ENCODE measurements around the gene DUSP14. TPM values are rescaled to one million over a fixed set of nuclear protein-coding genes. Genes with fewer than 3 reads are reported as not detected.

DUSP14 gene
- total RNA-seq, 1 experiment from 2014 or later, result 86.9 TPM

DNA sequence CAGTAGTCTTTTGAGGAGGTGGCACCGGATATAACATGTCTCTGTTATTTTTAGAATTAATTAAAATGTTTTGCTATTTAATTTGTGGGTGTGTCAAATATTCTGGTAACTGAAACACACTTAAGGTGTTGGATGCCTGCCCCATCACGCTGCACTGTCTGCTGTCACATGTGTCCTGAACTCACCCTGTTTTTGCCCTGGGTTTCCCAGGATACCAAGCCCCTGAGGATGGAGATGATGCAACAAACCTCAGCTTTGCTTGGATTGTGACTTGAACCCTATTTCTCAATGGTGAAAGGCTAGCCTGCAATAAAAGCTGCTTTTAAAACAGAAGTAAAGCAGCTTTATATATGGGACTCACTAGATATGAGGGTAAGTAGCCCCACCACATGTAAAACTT is 11.5 kb upstream of the DUSP14 start:
- Histone ChIP-seq H3K27me3 (no peaks in the 10 kb centered on the region), H3K36me3 (peaks cover 60% of the 10 kb centered on the region), H3K9me3 (no peaks in the 10 kb centered on the region), H3K4me3 (no peak overlapping the region)
- DNase-seq, result no peak

DNA sequence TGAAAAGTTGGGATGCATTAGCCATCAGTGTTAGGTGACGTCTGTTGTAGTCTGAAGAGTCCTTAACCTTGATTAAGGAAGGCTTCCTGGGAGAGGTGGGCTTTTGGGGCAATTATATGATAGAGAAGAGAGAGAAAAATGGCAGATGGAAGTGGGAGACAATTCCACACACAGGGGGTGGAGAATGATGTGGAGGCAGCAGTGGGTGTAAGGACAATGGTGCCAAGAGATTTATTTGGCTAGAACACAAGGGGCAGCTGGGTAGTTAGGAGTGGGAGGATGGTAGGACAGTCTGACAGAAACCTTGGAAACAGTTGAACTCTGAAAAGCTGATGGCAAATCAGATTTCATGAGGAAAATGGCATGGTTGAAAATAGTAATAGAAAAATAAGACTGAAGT is 10.7 kb upstream of the DUSP14 start:
- Histone ChIP-seq H3K27me3 (no peaks in the 10 kb centered on the region), H3K9me3 (no peaks in the 10 kb centered on the region), H3K36me3 (peaks cover 54% of the 10 kb centered on the region), H3K4me3 (no peak overlapping the region)
- no peak for DNase-seq

GRCh38 chr17:37480427-37480826 is 9.3 kb upstream of the DUSP14 start:
- no peak for DNase-seq
- Histone ChIP-seq H3K9me3 (no peaks in the 10 kb centered on the region), H3K4me3 (no peak overlapping the region), H3K36me3 (peaks cover 42% of the 10 kb centered on the region), H3K27me3 (no peaks in the 10 kb centered on the region)

- no peak for DNase-seq
- H3K36me3 ChIP-seq, result peaks cover 35% of the 10 kb centered on the region
- H3K4me3 ChIP-seq, result no peak overlapping the region
- no peaks in the 10 kb centered on the region for H3K9me3 ChIP-seq
- no peaks in the 10 kb centered on the region for H3K27me3 ChIP-seq
Measured at GRCh38 chr17:37481001-37481665, 8.6 kb upstream of the DUSP14 start.

- no peaks in the 10 kb centered on the region for H3K9me3 ChIP-seq
- peaks cover 14% of the 10 kb centered on the region for H3K36me3 ChIP-seq
- H3K27me3 ChIP-seq, result no peaks in the 10 kb centered on the region
- H3K4me3 ChIP-seq, result no peak overlapping the region
- peak; percentile 45 for DNase-seq
Measured at GRCh38 chr17:37483311-37484039, 6.2 kb upstream of the DUSP14 start.

GRCh38 chr17:37485938-37486570 is 3.6 kb upstream of the DUSP14 start:
- H3K27me3 ChIP-seq, result no peaks in the 10 kb centered on the region
- H3K4me3 ChIP-seq, result no peak overlapping the region
- no peaks in the 10 kb centered on the region for H3K9me3 ChIP-seq
- no peak for DNase-seq
- peaks cover 4% of the 10 kb centered on the region; the same call in 1 of the 2 replicates for H3K36me3 ChIP-seq

DNA sequence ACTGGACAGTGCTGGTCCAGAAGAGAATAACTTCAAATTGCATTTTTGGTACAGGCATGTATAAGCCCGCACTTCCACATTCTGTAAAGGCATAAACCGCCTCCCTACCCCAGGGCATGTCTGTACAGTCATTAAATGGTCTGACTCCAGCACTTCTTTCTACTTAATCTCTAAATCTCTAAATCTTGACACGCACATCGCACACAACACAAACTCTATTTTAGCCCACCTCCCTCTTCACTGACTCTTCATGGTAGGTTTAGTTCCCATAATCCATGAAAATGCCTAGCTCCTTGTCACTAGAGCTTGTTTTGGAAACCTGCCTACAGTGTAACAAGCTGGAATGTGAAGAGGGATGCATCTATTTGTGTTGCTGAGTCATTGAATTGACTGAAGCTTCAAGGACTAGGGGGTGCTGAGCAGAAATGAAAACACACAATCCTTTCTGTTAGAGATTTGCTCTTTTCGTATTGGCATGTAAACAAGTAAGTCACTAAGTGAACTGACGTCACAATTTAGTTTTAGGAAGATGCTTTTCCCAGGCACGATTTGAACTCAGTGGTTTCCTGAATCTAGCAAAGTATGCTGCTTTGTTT is 1.6 kb upstream of the DUSP14 start:
- Histone ChIP-seq H3K36me3 (peaks cover 8% of the 10 kb centered on the region; the same call in 1 of the 2 replicates), H3K9me3 (no peaks in the 10 kb centered on the region), H3K4me3 (peak overlapping the region; percentile 92), H3K27me3 (no peaks in the 10 kb centered on the region)
- DNase-seq, result peak; percentile 65

DNA sequence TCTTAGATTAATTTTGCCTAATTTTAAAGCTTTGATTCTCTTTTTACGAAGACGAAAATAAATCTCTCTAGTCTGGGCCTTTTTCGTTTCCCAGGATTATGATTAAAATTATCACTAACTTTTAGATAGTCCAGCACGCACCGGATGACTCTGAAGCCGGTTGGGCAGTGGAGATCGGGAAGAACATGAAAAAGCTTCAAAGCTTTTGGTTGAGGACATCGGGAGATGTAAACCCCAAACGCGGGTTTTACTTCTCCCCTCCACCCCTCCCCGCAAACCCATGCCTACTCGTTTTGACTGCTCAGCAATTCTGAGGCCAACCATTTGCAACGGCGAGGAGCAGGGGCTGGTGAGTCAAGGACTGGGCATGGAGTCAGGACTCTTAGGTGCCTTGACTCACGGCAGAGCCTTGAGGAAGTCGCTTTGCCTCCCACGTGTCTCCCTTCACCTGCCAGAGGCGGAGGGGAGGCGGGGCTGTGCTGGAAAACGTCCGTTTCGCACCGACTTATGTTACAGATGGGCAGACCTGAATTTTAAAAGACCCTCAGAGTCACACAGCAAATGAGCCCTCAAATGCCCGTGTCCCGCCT is 989 bp upstream of the DUSP14 start:
- Histone ChIP-seq H3K9me3 (no peaks in the 10 kb centered on the region), H3K4me3 (peak overlapping the region; percentile 92), H3K36me3 (peaks cover 6% of the 10 kb centered on the region; the same call in 1 of the 2 replicates), H3K27me3 (no peaks in the 10 kb centered on the region)
- peak; percentile 97 for DNase-seq

DNA sequence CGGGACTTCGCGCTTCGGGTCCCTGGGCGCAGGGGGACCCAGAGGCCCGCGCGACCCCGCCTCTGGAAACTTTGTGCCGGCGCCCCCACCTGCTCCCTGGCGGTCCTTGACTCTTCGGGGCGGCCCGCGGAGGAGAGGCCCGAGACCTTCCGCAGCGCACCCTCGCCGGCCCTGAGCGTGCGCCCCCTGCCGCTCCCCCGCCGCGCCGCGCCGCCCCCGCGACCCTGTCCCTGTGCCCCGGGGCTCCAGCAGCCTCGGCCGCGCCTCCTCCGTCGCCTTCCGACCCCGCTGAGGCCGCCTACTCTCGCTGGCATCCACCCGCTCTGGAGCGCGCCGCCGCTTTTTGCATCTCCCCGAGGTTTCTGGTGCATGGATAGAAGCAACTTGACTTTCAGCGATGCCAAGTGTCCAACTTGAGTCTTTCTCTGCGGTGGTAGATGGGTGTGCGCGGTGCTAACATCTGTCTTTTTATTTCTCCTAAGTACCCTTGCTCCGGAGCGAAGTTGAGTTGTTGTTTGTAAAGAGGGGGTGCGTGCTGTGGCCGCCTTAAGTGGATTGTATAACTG is 414 bp downstream of the DUSP14 start:
- peak overlapping the region; percentile 63 for H3K4me3 ChIP-seq
- peaks cover 5% of the 10 kb centered on the region for H3K36me3 ChIP-seq
- no peaks in the 10 kb centered on the region for H3K9me3 ChIP-seq
- DNase-seq, result peak; percentile 83
- H3K27me3 ChIP-seq, result no peaks in the 10 kb centered on the region

- peak overlapping the region; percentile 63 for H3K4me3 ChIP-seq
- H3K27me3 ChIP-seq, result no peaks in the 10 kb centered on the region
- H3K9me3 ChIP-seq, result no peaks in the 10 kb centered on the region
- peak; percentile 89 for DNase-seq
- H3K36me3 ChIP-seq, result peaks cover 5% of the 10 kb centered on the region
Measured at GRCh38 chr17:37490638-37491614, 1.2 kb downstream of the DUSP14 start.

- Histone ChIP-seq H3K27me3 (no peaks in the 10 kb centered on the region), H3K36me3 (peaks cover 7% of the 10 kb centered on the region), H3K9me3 (no peaks in the 10 kb centered on the region), H3K4me3 (peak overlapping the region; percentile 63)
- no peak for DNase-seq
Measured at GRCh38 chr17:37492167-37492566, 2.5 kb downstream of the DUSP14 start.

GRCh38 chr17:37493249-37494027 is 3.7 kb downstream of the DUSP14 start:
- Histone ChIP-seq H3K36me3 (peaks cover 9% of the 10 kb centered on the region), H3K9me3 (no peaks in the 10 kb centered on the region), H3K4me3 (no peak overlapping the region), H3K27me3 (no peaks in the 10 kb centered on the region)
- DNase-seq, result peak; percentile 18

- H3K4me3 ChIP-seq, result no peak overlapping the region
- no peaks in the 10 kb centered on the region for H3K27me3 ChIP-seq
- H3K36me3 ChIP-seq, result peaks cover 17% of the 10 kb centered on the region
- DNase-seq, result peak; percentile 13
- H3K9me3 ChIP-seq, result no peaks in the 10 kb centered on the region
Measured at GRCh38 chr17:37494401-37494831, 4.7 kb downstream of the DUSP14 start.

GRCh38 chr17:37494971-37495370 is 5.3 kb downstream of the DUSP14 start:
- no peaks in the 10 kb centered on the region for H3K27me3 ChIP-seq
- H3K9me3 ChIP-seq, result no peaks in the 10 kb centered on the region
- DNase-seq, result no peak

DNA sequence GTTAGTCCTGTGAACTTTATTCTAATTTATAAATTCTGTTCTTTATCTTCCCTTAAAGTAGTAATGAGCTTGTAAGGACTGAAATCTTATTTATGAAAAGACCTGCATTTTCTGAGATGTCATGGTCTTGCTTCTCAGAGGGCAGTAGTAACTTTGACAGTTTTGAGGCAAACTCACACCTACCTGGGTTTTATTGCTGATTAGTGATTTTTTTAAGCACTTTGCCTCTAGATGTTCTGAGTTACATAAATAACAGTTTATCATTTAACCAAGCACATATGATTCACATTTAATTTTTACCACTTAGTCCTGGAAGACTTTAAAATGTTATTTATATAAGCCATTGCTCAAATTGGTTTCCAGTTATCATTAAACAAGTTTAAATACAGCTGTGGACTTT is 10.7 kb downstream of the DUSP14 start:
- peaks cover 39% of the 10 kb centered on the region for H3K36me3 ChIP-seq

More at GRCh38 chr17:37494971-37495370, 5.3 kb downstream of the DUSP14 start:
- Histone ChIP-seq H3K4me3 (no peak overlapping the region), H3K36me3 (peaks cover 22% of the 10 kb centered on the region)

More for the DNA sequence above, 10.7 kb downstream of the DUSP14 start:
- DNase-seq, result no peak
- Histone ChIP-seq H3K9me3 (no peaks in the 10 kb centered on the region), H3K27me3 (no peaks in the 10 kb centered on the region), H3K4me3 (no peak overlapping the region)
